Testis (tissue), 2 donors: ENCODE data around the gene ANKRD45.
"Not testable (repeated sequence)": the region's sequence is repeated elsewhere in the genome, so short reads cannot be mapped to it uniquely, and the experiment has no call there.

ENCODE experiments used
- CTCF ChIP-seq, 3 experiments: fragments of 450-650 bp in 2 of 3; fragments of 200-600 bp in 1 of 3; sonication (generic) in 1 of 3; IDR thresholded peaks; one replicate each; pipeline ENCODE4 v1.5.1; 2016 to 2019; ENCODE audit warnings: antibody characterized with exemption in 3 of 3, mild to moderate bottlenecking in 2 of 3, moderate library complexity in 1 of 3
- POLR2A ChIP-seq: fragments of 450-650 bp; IDR thresholded peaks from one replicate; pipeline ENCODE4 v1.6.1; 2017; ENCODE audit warnings: antibody characterized with exemption, mild to moderate bottlenecking, moderate library complexity

GRCh38 chr1:173680152-173680551 is 10.5 kb upstream of the ANKRD45 start:
- TF ChIP-seq CTCF (IDR thresholded peaks at IDR 0.05); POLR2A: not testable (repeated sequence)
